HCT116 (cell line): Measurements from ENCODE around the gene ANKRD2. TPM values are rescaled to one million over a fixed set of nuclear protein-coding genes. Genes with fewer than 3 reads are reported as not detected.
A peak's percentile ranks its signal among the peaks of the same experiment; 100 is the strongest.

ENCODE experiments used
- ATAC-seq: fragments of 200-7000 bp; cut with Tn5 transposase; 2 replicates; pipeline ENCODE4 v1.9.1; 2020; ENCODE audit warnings: mild to moderate bottlenecking, moderate library complexity
- BruUV-seq: library from RNA; stranded (reverse); fragments of 400-500 nt; replicated peaks from 2 replicates; lab custom pipeline; 2021; lab: Mats Ljungman, UMichigan
- CTCF ChIA-PET: fragments of 300-600 bp; sonication (Branson Sonifier 250); formaldehyde crosslinking; loops from one replicate; lab custom pipeline; 2021; ENCODE audit warnings: antibody characterized with exemption; lab: Charles Lee
- POLR2A ChIA-PET: fragments of 300-600, 350-600 bp; sonication (Branson Sonifier 250); formaldehyde crosslinking; loops from one replicate; lab custom pipeline; 2021; ENCODE audit warnings: antibody characterized with exemption; lab: Charles Lee
- RAD21 ChIA-PET, 2 experiments: fragments of 300-600 bp; sonication (Branson Sonifier 250); formaldehyde crosslinking; loops; one replicate each; lab custom pipeline; 2023; ENCODE audit warnings: low total read pairs in 2 of 2; ENCODE audit not compliant: uncharacterized antibody in 2 of 2, unreplicated experiment in 2 of 2, low non-redundant PET in 1 of 2; lab: Charles Lee
- DNase-seq: peaks from one replicate; pipeline ENCODE4 v3.0.0-alpha.2; 2010; ENCODE audit warnings: low read depth, low spot score
- H2AFZ ChIP-seq: fragments of 200-600 bp; shearing (Covaris generic), sonication (generic); 2 replicates; pipeline ENCODE4 v1.6.1; 2017; ENCODE audit warnings: low read depth, mixed run types, mixed read lengths, antibody characterized with exemption, low read length; ENCODE audit not compliant: poor library complexity, severe bottlenecking
- H3K27ac ChIP-seq: 2 replicates; pipeline ENCODE4 v1.5.1; 2012; ENCODE audit warnings: low read depth, low read length
- H3K27me3 ChIP-seq: fragments of 200-600 bp; sonication (generic); 2 replicates; pipeline ENCODE4 v1.6.1; 2016; ENCODE audit warnings: mixed run types, low read length, mixed read lengths; ENCODE audit not compliant: insufficient read depth
- H3K36me3 ChIP-seq, 2 experiments: fragments of 200-500 bp in 1 of 2; fragments of 200-600 bp in 1 of 2; sonication (Bioruptor generic) in 1 of 2; sonication (generic) in 1 of 2; 2 replicates each; pipeline versions ENCODE4 v1.5.1 to v1.6.1; 2014 to 2016; ENCODE audit warnings: low read length in 2 of 2, inconsistent platforms in 1 of 2, mixed read lengths in 1 of 2, mixed run types in 1 of 2; ENCODE audit not compliant: insufficient read depth in 2 of 2, control insufficient read depth in 1 of 2
- H3K4me1 ChIP-seq, 2 experiments: fragments of 200-600 bp in 1 of 2; sonication (generic) in 1 of 2; 2 replicates each; pipeline versions ENCODE4 v1.5.1 to v1.6.1; 2012 to 2017; ENCODE audit warnings: low read length in 2 of 2, inconsistent platforms in 1 of 2, mild to moderate bottlenecking in 1 of 2, mixed read lengths in 1 of 2, mixed run types in 1 of 2, moderate library complexity in 1 of 2; ENCODE audit not compliant: insufficient read depth in 2 of 2, control insufficient read depth in 1 of 2
- H3K4me2 ChIP-seq: fragments of 200-600 bp; sonication (generic); 2 replicates; pipeline ENCODE4 v1.6.1; 2017; ENCODE audit warnings: mixed run types, low read length, mixed read lengths
- H3K4me3 ChIP-seq, 2 experiments: fragments of 200-600 bp in 1 of 2; sonication (generic) in 1 of 2; replicated peaks in 1 of 2; 2 replicates each; pipeline ENCODE4 v1.5.1; 2011 to 2016; ENCODE audit warnings: low read length in 2 of 2, control low read depth in 1 of 2, low read depth in 1 of 2, mild to moderate bottlenecking in 1 of 2, mixed read lengths in 1 of 2, mixed run types in 1 of 2
- H3K79me2 ChIP-seq: fragments of 200-600 bp; sonication (generic); 2 replicates; pipeline ENCODE4 v1.6.1; 2017; ENCODE audit warnings: mild to moderate bottlenecking, mixed run types, low read length, moderate library complexity, mixed read lengths; ENCODE audit not compliant: insufficient read depth
- H3K9ac ChIP-seq: fragments of 200-600 bp; sonication (generic); 2 replicates; pipeline ENCODE4 v1.6.1; 2016; ENCODE audit warnings: low read length, mixed read lengths
- H3K9me2 ChIP-seq: fragments of 200-600 bp; sonication (generic), shearing (Covaris generic); 2 replicates; pipeline ENCODE4 v1.6.1; 2017; ENCODE audit warnings: mixed run types, mild to moderate bottlenecking, moderate library complexity; ENCODE audit not compliant: insufficient read depth
- H3K9me3 ChIP-seq, 2 experiments: fragments of 200-500 bp in 1 of 2; fragments of 200-600 bp in 1 of 2; sonication (Bioruptor generic) in 1 of 2; sonication (generic) in 1 of 2; 2 replicates each; pipeline ENCODE4 v1.6.1; 2014 to 2017; ENCODE audit warnings: low read length in 2 of 2, mixed read lengths in 2 of 2, inconsistent platforms in 1 of 2, low read depth in 1 of 2, mild to moderate bottlenecking in 1 of 2, mixed run types in 1 of 2, moderate library complexity in 1 of 2; ENCODE audit not compliant: control insufficient read depth in 1 of 2, insufficient read depth in 1 of 2
- H4K20me1 ChIP-seq: fragments of 200-600 bp; sonication (generic), shearing (Covaris generic); 2 replicates; pipeline ENCODE4 v1.6.1; 2017; ENCODE audit warnings: mixed run types, mild to moderate bottlenecking, moderate library complexity; ENCODE audit not compliant: insufficient read depth
- CEBPB ChIP-seq: IDR thresholded peaks from 2 replicates; pipeline ENCODE4 v1.6.1; 2012; ENCODE audit warnings: low read depth
- ELF1 ChIP-seq: IDR thresholded peaks from 2 replicates; pipeline ENCODE4 v1.6.1; 2012; ENCODE audit warnings: low read depth, borderline replicate concordance
- EZH2 ChIP-seq: fragments of 200-600 bp; sonication (generic); IDR thresholded peaks from 2 replicates; pipeline ENCODE4 v1.6.1; 2017; ENCODE audit warnings: antibody characterized with exemption, mixed run types
- EZH2phosphoT487 ChIP-seq: fragments of 200-600 bp; IDR thresholded peaks from 2 replicates; pipeline ENCODE4 v1.6.1; 2018; ENCODE audit warnings: antibody characterized with exemption, borderline replicate concordance
- FOSL1 ChIP-seq: IDR thresholded peaks from 2 replicates; pipeline ENCODE4 v1.6.1; 2012; ENCODE audit warnings: low read depth
- JUND ChIP-seq: IDR thresholded peaks from 2 replicates; pipeline ENCODE4 v1.6.1; 2012
- POLR2A ChIP-seq: IDR thresholded peaks from 2 replicates; pipeline ENCODE4 v1.7.0; 2011; ENCODE audit warnings: borderline replicate concordance; ENCODE audit not compliant: insufficient read depth, insufficient read length; ENCODE audit errors: extremely low read depth
- SIN3A ChIP-seq: IDR thresholded peaks from 2 replicates; pipeline ENCODE4 v1.6.1; 2012; ENCODE audit warnings: low read depth
- YY1 ChIP-seq: IDR thresholded peaks from 2 replicates; pipeline ENCODE4 v1.6.1; 2011; ENCODE audit warnings: low read length, low read depth, moderate library complexity, mild to moderate bottlenecking; ENCODE audit not compliant: insufficient replicate concordance; ENCODE audit errors: extremely low read depth
- ZBTB33 ChIP-seq: IDR thresholded peaks from 2 replicates; pipeline ENCODE4 v1.6.1; 2011; ENCODE audit warnings: mild to moderate bottlenecking, low read length, moderate library complexity; ENCODE audit not compliant: insufficient replicate concordance; ENCODE audit errors: extremely low read depth
- ZNF274 ChIP-seq: fragments of 200-500 bp; sonication (Bioruptor generic); IDR thresholded peaks from 2 replicates; pipeline ENCODE4 v1.6.1; 2014; ENCODE audit warnings: mild to moderate bottlenecking, low read depth, low read length, inconsistent platforms
- intact Hi-C: fragments of 100-400 bp; cut with micrococcal nuclease; formaldehyde crosslinking; loops from 2 replicates; pipeline ENCODE4 v1.10.0; 2022
- total RNA-seq: library from RNA; stranded (reverse); gene quantifications from one replicate; pipeline ENCODE4 v1.2.1, GENCODE V29; 2021; ENCODE audit not compliant: unreplicated experiment

ANKRD2 gene
- total RNA-seq, 1 experiment from 2014 or later: 0.15 TPM

GRCh38 chr10:97585439-97585811 is 12.8 kb downstream of the ANKRD2 start:
- ChIA-PET POLR2A (no interaction called here), RAD21 (no interaction called here), CTCF (interaction anchor here (2.5 kb wide), 1 partner anchor 10 kb away, joined by 6 read pairs; no protein-coding TSS in a partner anchor)
- no peak for TF ChIP-seq ZNF274
- TF ChIP-seq SIN3A: no peak
- TF ChIP-seq FOSL1: no peak
- no peak for TF ChIP-seq EZH2phosphoT487
- TF ChIP-seq EZH2: no peak
- no peak for TF ChIP-seq JUND
- TF ChIP-seq ZBTB33: no peak
- TF ChIP-seq ELF1: no peak
- TF ChIP-seq POLR2A: no peak
- H3K27ac ChIP-seq: no peak overlapping the region
- no peaks in the 10 kb centered on the region for H3K27me3 ChIP-seq
- H3K4me3 ChIP-seq: no peak overlapping the region
- H3K9me2 ChIP-seq: no peaks in the 10 kb centered on the region
- no peaks in the 10 kb centered on the region for H3K36me3 ChIP-seq
- 0 out of 2 replicates have a peak overlapping the region, but pooled peaks have one; percentile 54 for H3K4me2 ChIP-seq
- DNase-seq (no peak), ATAC-seq (no peak)
- H3K4me1 ChIP-seq: peaks cover 13 to 21% of the 10 kb centered on the region in 2 experiments
- H3K9ac ChIP-seq: no peak overlapping the region
- intact Hi-C loops: no loop called here
- no TSS peak for BruUV-seq
- no peaks in the 10 kb centered on the region for H4K20me1 ChIP-seq
- no peak overlapping the region for H2AFZ ChIP-seq
- H3K79me2 ChIP-seq: no peaks in the 10 kb centered on the region
- no peaks in the 10 kb centered on the region for H3K9me3 ChIP-seq

GRCh38 chr10:97587183-97587582 is 14.6 kb downstream of the ANKRD2 start:
- no TSS peak for BruUV-seq
- H3K4me2 ChIP-seq: no peak overlapping the region

More at GRCh38 chr10:97587183-97587582, 14.6 kb downstream of the ANKRD2 start:
- Histone ChIP-seq H4K20me1 (no peaks in the 10 kb centered on the region), H3K36me3 (no peaks in the 10 kb centered on the region), H3K27ac (no peak overlapping the region), H3K9ac (no peak overlapping the region), H3K9me2 (no peaks in the 10 kb centered on the region), H2AFZ (no peak overlapping the region), H3K4me1 (peaks cover 13 to 21% of the 10 kb centered on the region in 2 experiments), H3K4me3 (no peak overlapping the region), H3K9me3 (no peaks in the 10 kb centered on the region), H3K27me3 (no peaks in the 10 kb centered on the region), H3K79me2 (no peaks in the 10 kb centered on the region)
- DNase-seq (no peak), ATAC-seq (no peak)
- no peak for TF ChIP-seq ZBTB33
- TF ChIP-seq CEBPB: no peak
- TF ChIP-seq YY1: no peak
- ChIA-PET RAD21 (no interaction called here), CTCF (interaction anchor here (0.9 to 2.4 kb wide), 2 partner anchors 15 to 53 kb away, joined by 3 to 6 read pairs; partner anchors contain the start of gene ANKRD2), POLR2A (interaction anchor here (0.7 kb wide), 1 partner anchor 9 kb away, joined by 4 read pairs; no protein-coding TSS in a partner anchor)
- intact Hi-C loops: no loop called here
